Suppressor macrophage treated with lipopolysaccharide for 1 hour (primary cell): Measurements from ENCODE around the gene MLXIP.

Experiments used
- DNase-seq, 3 donors: peaks; one replicate each; pipeline ENCODE4 v3.0.0-alpha.2; 2020 to 2022

Gene MLXIP

DNA sequence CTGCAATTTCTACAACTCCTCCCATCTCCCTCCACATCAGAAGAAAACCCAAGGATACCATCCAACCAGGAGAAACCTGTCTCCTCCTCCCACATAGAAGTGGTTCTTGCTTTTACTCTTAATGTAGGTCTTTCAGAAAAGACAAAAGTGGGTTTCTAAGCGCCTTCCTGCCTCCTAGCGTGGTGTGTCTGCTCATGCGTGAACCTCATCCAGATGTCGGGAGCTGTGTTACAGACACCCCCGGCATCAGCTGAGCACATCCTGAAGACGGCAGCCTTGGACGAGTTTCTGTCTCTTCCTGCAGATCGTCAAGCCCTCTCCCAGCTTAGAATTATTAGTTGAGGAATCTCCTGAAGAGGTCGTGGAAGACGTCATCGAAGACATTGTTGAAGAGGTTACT, 113.9 kb downstream of the MLXIP start:
- DNase-seq, result no peak

DNA sequence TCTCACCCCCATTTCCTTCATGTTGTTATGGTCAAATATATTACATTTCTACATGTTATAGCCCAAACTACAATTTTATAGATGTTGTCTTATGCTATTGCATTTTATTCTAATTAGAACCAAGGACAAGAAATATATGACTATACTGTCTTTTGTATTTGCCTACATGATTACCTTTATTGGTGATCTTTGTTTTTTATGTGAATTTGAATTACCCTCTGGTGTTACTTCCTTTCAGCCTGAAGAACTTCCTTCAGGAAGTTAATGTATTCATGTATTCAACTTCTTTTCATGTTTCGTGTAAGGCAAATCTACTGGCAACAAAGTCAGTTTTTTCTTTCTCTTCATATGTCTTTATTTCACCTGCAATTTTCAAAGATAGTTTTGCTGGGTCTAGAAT, 116.2 kb downstream of the MLXIP start:
- no peak for DNase-seq

DNA sequence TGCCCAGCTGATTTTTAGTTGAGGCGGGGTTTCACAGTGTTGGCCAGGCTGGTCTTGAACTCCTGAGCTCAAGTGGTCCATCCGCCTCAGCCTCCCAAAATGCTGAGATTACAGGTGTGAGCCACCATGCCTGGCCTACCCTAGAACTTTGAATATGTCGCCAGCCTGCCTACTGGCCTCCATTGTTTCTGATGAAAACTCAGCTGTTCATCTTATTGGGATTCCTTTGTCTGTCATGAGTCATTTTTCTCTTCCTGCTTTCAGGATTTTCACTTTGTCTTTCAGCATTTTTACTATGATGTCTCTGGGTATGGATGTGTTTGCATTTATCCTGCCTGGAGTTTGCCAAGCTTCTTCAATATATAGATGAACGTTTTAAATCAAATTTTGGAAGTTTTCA, 116.8 kb downstream of the MLXIP start:
- DNase-seq, result no peak
